ENCODE results near the gene TARDBP.

Gene TARDBP

DNA sequence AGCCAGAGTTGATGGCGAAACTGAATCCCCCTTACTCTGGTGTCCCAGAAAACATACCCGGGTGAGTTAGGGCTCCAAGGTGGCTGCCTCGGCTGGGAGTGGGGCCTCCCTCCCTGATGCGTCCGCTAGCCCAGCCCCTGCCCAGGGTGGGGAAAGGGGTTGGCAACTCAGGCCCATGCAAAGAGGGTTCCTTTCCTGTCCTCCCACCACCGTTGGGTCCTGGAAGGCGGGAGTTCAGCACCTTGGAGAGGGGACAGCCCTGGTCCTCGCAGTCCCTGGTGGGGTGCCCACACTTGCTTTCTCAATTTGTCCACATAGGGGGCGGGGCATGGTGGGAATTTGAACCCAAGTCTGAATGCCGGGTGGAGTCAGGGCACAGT lies 41.3 kb downstream of the TARDBP start:
- TF ChIP-seq, protein P1, sequence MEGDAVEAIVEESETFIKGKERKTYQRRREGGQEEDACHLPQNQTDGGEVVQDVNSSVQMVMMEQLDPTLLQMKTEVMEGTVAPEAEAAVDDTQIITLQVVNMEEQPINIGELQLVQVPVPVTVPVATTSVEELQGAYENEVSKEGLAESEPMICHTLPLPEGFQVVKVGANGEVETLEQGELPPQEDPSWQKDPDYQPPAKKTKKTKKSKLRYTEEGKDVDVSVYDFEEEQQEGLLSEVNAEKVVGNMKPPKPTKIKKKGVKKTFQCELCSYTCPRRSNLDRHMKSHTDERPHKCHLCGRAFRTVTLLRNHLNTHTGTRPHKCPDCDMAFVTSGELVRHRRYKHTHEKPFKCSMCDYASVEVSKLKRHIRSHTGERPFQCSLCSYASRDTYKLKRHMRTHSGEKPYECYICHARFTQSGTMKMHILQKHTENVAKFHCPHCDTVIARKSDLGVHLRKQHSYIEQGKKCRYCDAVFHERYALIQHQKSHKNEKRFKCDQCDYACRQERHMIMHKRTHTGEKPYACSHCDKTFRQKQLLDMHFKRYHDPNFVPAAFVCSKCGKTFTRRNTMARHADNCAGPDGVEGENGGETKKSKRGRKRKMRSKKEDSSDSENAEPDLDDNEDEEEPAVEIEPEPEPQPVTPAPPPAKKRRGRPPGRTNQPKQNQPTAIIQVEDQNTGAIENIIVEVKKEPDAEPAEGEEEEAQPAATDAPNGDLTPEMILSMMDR (IDR thresholded peaks at IDR 0.05; ENCODE audit: insufficient read depth, low read length, poor library complexity, severe bottlenecking), result no peak
- DNase-seq (ENCODE audit: extremely low read depth, insufficient read length), result no peak

DNA sequence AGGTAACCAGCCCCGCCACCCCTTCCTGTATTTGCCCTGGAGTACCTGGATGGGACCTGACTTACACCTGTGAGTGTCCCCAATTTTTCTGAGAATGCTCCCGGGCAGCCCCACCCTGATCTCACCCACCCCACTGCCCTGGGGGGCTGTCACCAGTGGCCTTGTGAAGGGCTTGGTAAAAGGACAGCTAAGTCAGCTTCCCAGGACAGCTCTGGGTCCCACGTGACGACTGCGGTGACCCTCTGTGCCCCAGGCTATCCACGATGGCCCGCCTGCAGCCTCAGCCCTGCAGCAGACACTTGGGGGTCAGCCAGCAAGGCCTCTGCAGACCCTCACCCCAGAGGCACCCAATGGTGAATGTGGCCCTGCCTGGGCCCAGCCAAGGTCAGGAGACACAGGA lies 41.7 kb downstream of the TARDBP start:
- Histone ChIP-seq H3K4me3 (replicated peaks; ENCODE audit: low read depth, low read length) (no peak overlapping the region), H3K27me3 (replicated peaks; ENCODE audit: control insufficient read depth, insufficient read depth, low read length) (no peaks in the 10 kb centered on the region), H3K36me3 (ENCODE audit: control insufficient read depth, insufficient read depth, low read length) (peaks cover 19% of the 10 kb centered on the region)
- TF ChIP-seq, protein P1 (IDR thresholded peaks at IDR 0.05; ENCODE audit: insufficient read depth, low read length, poor library complexity, severe bottlenecking), result no peak
- no peak for DNase-seq (ENCODE audit: extremely low read depth, insufficient read length)

More for the DNA sequence above, 41.3 kb downstream of the TARDBP start:
- Histone ChIP-seq H3K27me3 (replicated peaks; ENCODE audit: control insufficient read depth, insufficient read depth, low read length) (no peaks in the 10 kb centered on the region), H3K4me3 (replicated peaks; ENCODE audit: low read depth, low read length) (no peak overlapping the region), H3K36me3 (ENCODE audit: control insufficient read depth, insufficient read depth, low read length) (peaks cover 19% of the 10 kb centered on the region)

GRCh38 chr1:11054666-11055065 lies 42.2 kb downstream of the TARDBP start:
- TF ChIP-seq, protein P1 (IDR thresholded peaks at IDR 0.05; ENCODE audit: insufficient read depth, low read length, poor library complexity, severe bottlenecking), result no peak
- Histone ChIP-seq H3K4me3 (replicated peaks; ENCODE audit: low read depth, low read length) (no peak overlapping the region), H3K27me3 (replicated peaks; ENCODE audit: control insufficient read depth, insufficient read depth, low read length) (no peaks in the 10 kb centered on the region), H3K36me3 (ENCODE audit: control insufficient read depth, insufficient read depth, low read length) (peaks cover 19% of the 10 kb centered on the region)
- DNase-seq (ENCODE audit: extremely low read depth, insufficient read length), result no peak

DNA sequence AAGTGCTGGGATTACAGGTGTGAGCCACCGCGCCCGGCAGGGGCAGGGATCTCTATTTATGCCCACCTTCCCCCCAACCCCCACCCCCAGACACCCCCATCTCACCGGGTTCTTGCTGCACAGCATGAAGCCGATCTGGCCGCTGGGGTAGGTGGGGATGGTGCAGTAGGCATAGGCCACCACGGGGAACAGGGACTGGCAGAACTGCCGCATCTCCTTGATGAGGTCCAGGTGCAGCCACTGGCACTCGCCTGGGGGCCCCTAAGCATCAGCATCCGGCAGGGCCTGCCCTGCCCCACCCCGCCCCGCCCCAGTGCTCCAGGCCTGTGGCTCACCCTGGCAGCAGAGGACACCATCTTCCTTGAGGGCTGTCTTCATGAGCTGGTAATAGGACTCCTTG lies 43.2 kb downstream of the TARDBP start:
- TF ChIP-seq, protein P1 (IDR thresholded peaks at IDR 0.05; ENCODE audit: insufficient read depth, low read length, poor library complexity, severe bottlenecking), result no peak
- H3K36me3 ChIP-seq (ENCODE audit: control insufficient read depth, insufficient read depth, low read length), result peaks cover 19% of the 10 kb centered on the region

DNA sequence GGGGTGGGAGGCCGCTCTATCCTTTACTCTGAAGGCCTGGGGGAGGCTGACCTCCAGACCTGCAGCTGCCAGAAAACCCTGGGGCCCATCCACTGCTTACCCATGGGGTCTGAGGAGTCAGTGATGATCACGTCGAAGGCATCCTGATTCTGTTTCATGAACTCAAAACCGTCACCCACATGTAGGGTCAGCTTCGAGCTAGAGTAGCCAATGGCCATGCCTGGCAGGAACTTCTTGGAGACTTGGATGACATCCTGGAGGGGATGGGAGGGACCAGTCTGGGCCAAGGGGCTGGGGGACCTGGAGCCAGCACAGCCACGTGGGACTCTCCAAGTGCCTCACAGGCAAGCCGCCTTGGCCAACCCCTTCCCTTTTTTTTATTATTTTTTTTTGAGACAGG lies 44.0 kb downstream of the TARDBP start:
- TF ChIP-seq, protein P1 (IDR thresholded peaks at IDR 0.05; ENCODE audit: insufficient read depth, low read length, poor library complexity, severe bottlenecking), result no peak
- peaks cover 19% of the 10 kb centered on the region for H3K36me3 ChIP-seq (ENCODE audit: control insufficient read depth, insufficient read depth, low read length)
- H3K27me3 ChIP-seq (replicated peaks; ENCODE audit: control insufficient read depth, insufficient read depth, low read length), result no peaks in the 10 kb centered on the region
- no peak overlapping the region for H3K4me3 ChIP-seq (replicated peaks; ENCODE audit: low read depth, low read length)
- no peak for DNase-seq (ENCODE audit: extremely low read depth, insufficient read length)

More for the DNA sequence above, 43.2 kb downstream of the TARDBP start:
- H3K4me3 ChIP-seq (replicated peaks; ENCODE audit: low read depth, low read length), result no peak overlapping the region
- no peaks in the 10 kb centered on the region for H3K27me3 ChIP-seq (replicated peaks; ENCODE audit: control insufficient read depth, insufficient read depth, low read length)
- DNase-seq (ENCODE audit: extremely low read depth, insufficient read length), result no peak

GRCh38 chr1:11057477-11057876 lies 45.0 kb downstream of the TARDBP start:
- DNase-seq (ENCODE audit: extremely low read depth, insufficient read length), result no peak
- H3K4me3 ChIP-seq (replicated peaks; ENCODE audit: low read depth, low read length), result no peak overlapping the region
- H3K36me3 ChIP-seq (ENCODE audit: control insufficient read depth, insufficient read depth, low read length), result peaks cover 19% of the 10 kb centered on the region
- no peaks in the 10 kb centered on the region for H3K27me3 ChIP-seq (replicated peaks; ENCODE audit: control insufficient read depth, insufficient read depth, low read length)
- TF ChIP-seq, protein P1 (IDR thresholded peaks at IDR 0.05; ENCODE audit: insufficient read depth, low read length, poor library complexity, severe bottlenecking), result no peak
